Dendritic cell treated with granulocyte-macrophage colony-stimulating factor and Interleukin-4, amounts not matched to agents 40 ng/mL and 50 ng/mL, for 4 days (primary cell): Measurements from ENCODE around the gene LAMB3.

ENCODE experiments used
- H3K27ac Mint-ChIP-seq: one replicate; pipeline ENCODE4 v1.8.0; 2022; ENCODE audit warnings: mild to moderate bottlenecking, mixed read lengths
- H3K27me3 Mint-ChIP-seq: one replicate; pipeline ENCODE4 v1.8.0; 2022; ENCODE audit warnings: mild to moderate bottlenecking, mixed read lengths
- H3K36me3 Mint-ChIP-seq: one replicate; pipeline ENCODE4 v1.8.0; 2022; ENCODE audit warnings: low read depth, mixed read lengths
- H3K4me1 Mint-ChIP-seq: one replicate; pipeline ENCODE4 v1.8.0; 2022; ENCODE audit warnings: low read depth, mixed read lengths
- H3K4me3 Mint-ChIP-seq: one replicate; pipeline ENCODE4 v1.8.0; 2022; ENCODE audit warnings: mild to moderate bottlenecking, moderate library complexity, mixed read lengths
- H3K9me3 Mint-ChIP-seq: one replicate; pipeline ENCODE4 v1.8.0; 2022; ENCODE audit warnings: mixed read lengths
- intact Hi-C: fragments of 100-400 bp; cut with micrococcal nuclease; formaldehyde crosslinking; loops from one replicate; pipeline ENCODE4 v1.15.0; 2022

LAMB3 gene

GRCh38 chr1:209674957-209675564, 22.8 kb upstream of the LAMB3 start, which contains the start of gene G0S2:
Gene G0S2, plus strand, starts transcription at chr1:209675412. Its CDS starts 273 bp downstream, at chr1:209675685.
- H3K9me3 Mint-ChIP-seq, result no peaks in the 10 kb centered on the region
- peaks cover 66% of the 10 kb centered on the region for H3K4me1 Mint-ChIP-seq
- peak within 1 kb of the TSS; percentile 67 for H3K4me3 Mint-ChIP-seq
- H3K27ac Mint-ChIP-seq, result peak within 1 kb of the TSS; percentile 42
- peaks cover 55% of the 10 kb centered on the region for H3K27me3 Mint-ChIP-seq
- intact Hi-C loops, result loop anchor here (5.0 kb wide), 1 partner anchor 48 kb away; no protein-coding TSS in a partner anchor
- no peaks in the 10 kb centered on the region for H3K36me3 Mint-ChIP-seq

GRCh38 chr1:209673631-209674417, 21.6 kb upstream of the LAMB3 start:
- Mint-ChIP-seq H3K27me3 (peaks cover 49% of the 10 kb centered on the region), H3K9me3 (no peaks in the 10 kb centered on the region), H3K36me3 (no peaks in the 10 kb centered on the region), H3K4me3 (no peak overlapping the region), H3K27ac (no peak overlapping the region), H3K4me1 (peaks cover 65% of the 10 kb centered on the region)
- intact Hi-C loops, result loop anchor here (5.0 kb wide), 1 partner anchor 47 kb away; no protein-coding TSS in a partner anchor

GRCh38 chr1:209672705-209673630, 20.7 kb upstream of the LAMB3 start:
- no peaks in the 10 kb centered on the region for H3K9me3 Mint-ChIP-seq
- no peak overlapping the region for H3K4me3 Mint-ChIP-seq
- intact Hi-C loops, result loop anchor here (5.0 kb wide), 1 partner anchor 46 kb away; no protein-coding TSS in a partner anchor

GRCh38 chr1:209670441-209671082, 18.3 kb upstream of the LAMB3 start:
- Mint-ChIP-seq H3K27me3 (peaks cover 22% of the 10 kb centered on the region), H3K4me3 (no peak overlapping the region), H3K27ac (no peak overlapping the region), H3K4me1 (peaks cover 43% of the 10 kb centered on the region), H3K9me3 (no peaks in the 10 kb centered on the region), H3K36me3 (no peaks in the 10 kb centered on the region)
- intact Hi-C loops, result loop anchor here (5.0 kb wide), 1 partner anchor 43 kb away; no protein-coding TSS in a partner anchor

More at GRCh38 chr1:209672705-209673630, 20.7 kb upstream of the LAMB3 start:
- Mint-ChIP-seq H3K27me3 (peaks cover 42% of the 10 kb centered on the region), H3K36me3 (no peaks in the 10 kb centered on the region), H3K27ac (peak overlapping the region; percentile 7), H3K4me1 (peaks cover 64% of the 10 kb centered on the region)

GRCh38 chr1:209667708-209668107, 15.5 kb upstream of the LAMB3 start:
- Mint-ChIP-seq H3K36me3 (peaks cover 4% of the 10 kb centered on the region), H3K4me1 (peaks cover 27% of the 10 kb centered on the region), H3K27ac (no peak overlapping the region), H3K4me3 (no peak overlapping the region), H3K9me3 (no peaks in the 10 kb centered on the region), H3K27me3 (peaks cover 20% of the 10 kb centered on the region)
- intact Hi-C loops, result no loop called here

- Mint-ChIP-seq H3K27ac (no peak overlapping the region), H3K4me1 (peaks cover 26% of the 10 kb centered on the region), H3K9me3 (no peaks in the 10 kb centered on the region), H3K4me3 (no peak overlapping the region), H3K27me3 (peaks cover 20% of the 10 kb centered on the region), H3K36me3 (peaks cover 4% of the 10 kb centered on the region)
- intact Hi-C loops, result no loop called here
These were observed 14.9 kb upstream of the LAMB3 start for GRCh38 chr1:209667103-209667502.

- Mint-ChIP-seq H3K4me1 (peaks cover 36% of the 10 kb centered on the region), H3K4me3 (no peak overlapping the region), H3K36me3 (peaks cover 4% of the 10 kb centered on the region), H3K9me3 (no peaks in the 10 kb centered on the region), H3K27ac (no peak overlapping the region), H3K27me3 (peaks cover 16% of the 10 kb centered on the region)
- intact Hi-C loops, result no loop called here
These were observed 10.7 kb upstream of the LAMB3 start for GRCh38 chr1:209662879-209663327.

- intact Hi-C loops, result no loop called here
- no peak overlapping the region for H3K4me3 Mint-ChIP-seq
- peaks cover 4% of the 10 kb centered on the region for H3K36me3 Mint-ChIP-seq
- H3K4me1 Mint-ChIP-seq, result peaks cover 51% of the 10 kb centered on the region
- H3K27ac Mint-ChIP-seq, result no peak overlapping the region
- H3K27me3 Mint-ChIP-seq, result peaks cover 19% of the 10 kb centered on the region
- H3K9me3 Mint-ChIP-seq, result no peaks in the 10 kb centered on the region
These were observed 8.8 kb upstream of the LAMB3 start for GRCh38 chr1:209661071-209661470.

GRCh38 chr1:209659909-209660308, 7.7 kb upstream of the LAMB3 start:
- H3K27ac Mint-ChIP-seq, result no peak overlapping the region
- peaks cover 57% of the 10 kb centered on the region for H3K4me1 Mint-ChIP-seq
- intact Hi-C loops, result no loop called here
- no peaks in the 10 kb centered on the region for H3K9me3 Mint-ChIP-seq
- H3K36me3 Mint-ChIP-seq, result peaks cover 4% of the 10 kb centered on the region
- peaks cover 18% of the 10 kb centered on the region for H3K27me3 Mint-ChIP-seq
- H3K4me3 Mint-ChIP-seq, result no peak overlapping the region

GRCh38 chr1:209657918-209658317, 5.7 kb upstream of the LAMB3 start:
- no peaks in the 10 kb centered on the region for H3K36me3 Mint-ChIP-seq

GRCh38 chr1:209657140-209657879, 5.1 kb upstream of the LAMB3 start:
- no peak overlapping the region for H3K4me3 Mint-ChIP-seq
- peaks cover 74% of the 10 kb centered on the region for H3K4me1 Mint-ChIP-seq
- peak overlapping the region; percentile 3 for H3K27ac Mint-ChIP-seq
- H3K36me3 Mint-ChIP-seq, result no peaks in the 10 kb centered on the region
- no peaks in the 10 kb centered on the region for H3K9me3 Mint-ChIP-seq
- peaks cover 20% of the 10 kb centered on the region for H3K27me3 Mint-ChIP-seq
- intact Hi-C loops, result no loop called here

More at GRCh38 chr1:209657918-209658317, 5.7 kb upstream of the LAMB3 start:
- intact Hi-C loops, result no loop called here
- H3K27ac Mint-ChIP-seq, result no peak overlapping the region
- H3K4me1 Mint-ChIP-seq, result peaks cover 68% of the 10 kb centered on the region
- no peak overlapping the region for H3K4me3 Mint-ChIP-seq
- H3K27me3 Mint-ChIP-seq, result peaks cover 21% of the 10 kb centered on the region
- no peaks in the 10 kb centered on the region for H3K9me3 Mint-ChIP-seq

GRCh38 chr1:209655411-209656231, 3.4 kb upstream of the LAMB3 start:
- Mint-ChIP-seq H3K4me3 (no peak overlapping the region), H3K9me3 (no peaks in the 10 kb centered on the region), H3K27me3 (peaks cover 20% of the 10 kb centered on the region), H3K4me1 (peaks cover 88% of the 10 kb centered on the region), H3K27ac (no peak overlapping the region), H3K36me3 (no peaks in the 10 kb centered on the region)
- intact Hi-C loops, result no loop called here
